Neural progenitor cell (in vitro differentiated cells): ENCODE results near the gene TSPAN3. TPM values are rescaled to one million over a fixed set of nuclear protein-coding genes. Genes with fewer than 3 reads are reported as not detected.

ENCODE experiments used
- DNase-seq: peaks from one replicate; pipeline ENCODE4 v3.0.0-alpha.2; 2016; ENCODE audit warnings: low spot score
- H2AFZ ChIP-seq: fragments of 200-600 bp; sonication (generic); replicated peaks from 2 replicates; pipeline ENCODE4 v1.6.1; 2016; ENCODE audit warnings: antibody characterized with exemption
- H3F3A ChIP-seq: fragments of 200-600 bp; sonication (generic); 2 replicates; pipeline ENCODE4 v1.6.1; 2016; ENCODE audit warnings: antibody characterized with exemption, low read depth
- H3K27ac ChIP-seq: fragments of 200-600 bp; sonication (generic); 2 replicates; pipeline ENCODE4 v1.5.1; 2016; ENCODE audit warnings: mild to moderate bottlenecking
- H3K27me3 ChIP-seq: fragments of 200-600 bp; sonication (generic); 2 replicates; pipeline ENCODE4 v1.6.1; 2016; ENCODE audit warnings: mild to moderate bottlenecking, moderate library complexity
- H3K36me3 ChIP-seq: fragments of 200-600 bp; sonication (generic); 2 replicates; pipeline ENCODE4 v1.5.1; 2016
- H3K4me1 ChIP-seq: fragments of 200-600 bp; sonication (generic); 2 replicates; pipeline ENCODE4 v1.6.1; 2016; ENCODE audit warnings: mixed run types
- H3K4me2 ChIP-seq: fragments of 200-600 bp; sonication (generic); 2 replicates; pipeline ENCODE4 v1.6.1; 2016
- H3K4me3 ChIP-seq: fragments of 200-600 bp; sonication (generic); 2 replicates; pipeline ENCODE4 v1.5.1; 2016
- H3K79me2 ChIP-seq: fragments of 200-600 bp; sonication (generic); 2 replicates; pipeline ENCODE4 v1.6.1; 2016; ENCODE audit warnings: low read depth
- H3K9ac ChIP-seq: fragments of 200-600 bp; sonication (generic); 2 replicates; pipeline ENCODE4 v1.6.1; 2016
- H3K9me3 ChIP-seq: fragments of 200-600 bp; sonication (generic); 2 replicates; pipeline ENCODE4 v1.5.1; 2016; ENCODE audit warnings: low read depth
- H4K20me1 ChIP-seq: fragments of 200-600 bp; sonication (generic); 2 replicates; pipeline ENCODE4 v1.6.1; 2016; ENCODE audit warnings: low read depth
- H3K27ac Mint-ChIP-seq: 3 replicates; pipeline ENCODE4 v1.8.0; 2021; ENCODE audit warnings: mixed read lengths
- H3K27me3 Mint-ChIP-seq: 2 replicates; pipeline ENCODE4 v1.8.0; 2022; ENCODE audit warnings: low read depth, mild to moderate bottlenecking, inconsistent platforms, moderate library complexity, mixed read lengths; ENCODE audit not compliant: insufficient read depth
- H3K36me3 Mint-ChIP-seq: 3 replicates; pipeline ENCODE4 v1.8.0; 2021; ENCODE audit warnings: mixed read lengths
- H3K4me1 Mint-ChIP-seq: 3 replicates; pipeline ENCODE4 v1.8.0; 2021; ENCODE audit warnings: mixed read lengths
- H3K4me3 Mint-ChIP-seq: 3 replicates; pipeline ENCODE4 v1.8.0; 2021; ENCODE audit warnings: mild to moderate bottlenecking, moderate library complexity, mixed read lengths
- H3K9me3 Mint-ChIP-seq: 3 replicates; pipeline ENCODE4 v1.8.0; 2020; ENCODE audit warnings: mixed read lengths
- EZH2 ChIP-seq: fragments of 200-600 bp; sonication (generic); IDR thresholded peaks from 2 replicates; pipeline ENCODE4 v1.6.1; 2017; ENCODE audit warnings: antibody characterized with exemption, mild to moderate bottlenecking, moderate library complexity
- EZH2phosphoT487 ChIP-seq: fragments of 200-600 bp; sonication (generic); IDR thresholded peaks from 2 replicates; pipeline ENCODE4 v1.6.1; 2017; ENCODE audit warnings: antibody characterized with exemption
- total RNA-seq: library from RNA; depleted of rRNA; stranded (reverse); fragments of >200 nt; gene quantifications from 2 replicates; pipeline ENCODE4 v1.2.3, GENCODE V29; 2015; ENCODE audit warnings: low replicate concordance
- TF ChIP-seq, protein P1 (sequence below): fragments of 200-600 bp; sonication (generic); IDR thresholded peaks from 2 replicates; pipeline ENCODE4 v1.5.1; 2017; ENCODE audit warnings: antibody characterized with exemption, mild to moderate bottlenecking

Gene TSPAN3
- total RNA-seq, 1 donor from 2014 or later = 474 TPM

DNA sequence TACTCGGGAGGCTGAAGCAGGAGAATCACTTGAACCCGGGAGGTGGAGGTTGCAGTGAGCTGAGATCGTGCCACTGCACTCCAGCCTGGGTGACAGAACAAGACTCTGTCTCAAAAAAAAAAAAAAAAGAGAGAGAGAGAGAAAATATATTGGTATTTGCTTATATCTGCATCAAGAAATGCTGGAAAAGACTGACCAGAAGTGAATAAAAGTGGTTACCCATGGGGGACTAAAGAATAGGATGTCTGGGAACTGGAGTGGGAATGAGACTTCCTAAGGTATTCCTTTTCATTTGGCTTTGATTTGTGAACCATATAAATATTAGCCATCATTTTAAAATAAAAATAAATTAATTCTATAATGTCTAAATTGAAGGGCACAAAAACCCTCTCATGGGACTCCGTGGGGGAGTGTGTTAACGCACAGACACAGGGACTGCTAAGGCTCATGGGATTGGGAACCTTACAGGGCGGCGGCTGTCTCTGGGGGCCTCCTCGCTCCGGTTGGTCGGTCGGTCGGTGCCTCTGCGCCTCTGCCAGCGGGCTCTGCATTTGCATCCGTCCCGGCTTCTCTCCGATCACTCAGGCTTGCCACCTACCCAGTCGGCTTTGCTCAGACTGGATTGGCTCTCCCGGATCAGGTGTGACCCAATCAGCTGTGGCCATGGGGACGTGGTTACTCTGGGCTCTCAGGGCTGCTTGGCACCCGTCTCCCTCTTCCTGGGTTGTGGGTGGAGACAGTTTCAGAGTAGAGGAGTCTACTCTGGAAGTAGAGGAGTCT, 12.7 kb upstream of the TSPAN3 start:
- peak; percentile 84 for DNase-seq
- no peaks in the 10 kb centered on the region for H3K27me3 ChIP-seq
- H3K9me3 ChIP-seq = no peaks in the 10 kb centered on the region
- H3K79me2 ChIP-seq = no peaks in the 10 kb centered on the region
- Mint-ChIP-seq H3K27me3 (peaks cover 9% of the 10 kb centered on the region), H3K36me3 (no peaks in the 10 kb centered on the region), H3K4me1 (peaks cover 7% of the 10 kb centered on the region), H3K27ac (no peak overlapping the region), H3K4me3 (peak overlapping the region; percentile 2), H3K9me3 (no peaks in the 10 kb centered on the region)
- H3F3A ChIP-seq = peaks cover 9% of the 10 kb centered on the region
- peak overlapping the region; percentile 12 for H3K4me3 ChIP-seq
- no peak overlapping the region for H3K9ac ChIP-seq
- no peak overlapping the region for H3K27ac ChIP-seq
- H2AFZ ChIP-seq = peak overlapping the region; percentile 35
- TF ChIP-seq, protein P1, sequence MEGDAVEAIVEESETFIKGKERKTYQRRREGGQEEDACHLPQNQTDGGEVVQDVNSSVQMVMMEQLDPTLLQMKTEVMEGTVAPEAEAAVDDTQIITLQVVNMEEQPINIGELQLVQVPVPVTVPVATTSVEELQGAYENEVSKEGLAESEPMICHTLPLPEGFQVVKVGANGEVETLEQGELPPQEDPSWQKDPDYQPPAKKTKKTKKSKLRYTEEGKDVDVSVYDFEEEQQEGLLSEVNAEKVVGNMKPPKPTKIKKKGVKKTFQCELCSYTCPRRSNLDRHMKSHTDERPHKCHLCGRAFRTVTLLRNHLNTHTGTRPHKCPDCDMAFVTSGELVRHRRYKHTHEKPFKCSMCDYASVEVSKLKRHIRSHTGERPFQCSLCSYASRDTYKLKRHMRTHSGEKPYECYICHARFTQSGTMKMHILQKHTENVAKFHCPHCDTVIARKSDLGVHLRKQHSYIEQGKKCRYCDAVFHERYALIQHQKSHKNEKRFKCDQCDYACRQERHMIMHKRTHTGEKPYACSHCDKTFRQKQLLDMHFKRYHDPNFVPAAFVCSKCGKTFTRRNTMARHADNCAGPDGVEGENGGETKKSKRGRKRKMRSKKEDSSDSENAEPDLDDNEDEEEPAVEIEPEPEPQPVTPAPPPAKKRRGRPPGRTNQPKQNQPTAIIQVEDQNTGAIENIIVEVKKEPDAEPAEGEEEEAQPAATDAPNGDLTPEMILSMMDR = no peak
- TF ChIP-seq EZH2 = no peak
- no peak for TF ChIP-seq EZH2phosphoT487
- H3K4me1 ChIP-seq = peaks cover 3% of the 10 kb centered on the region
- H4K20me1 ChIP-seq = no peaks in the 10 kb centered on the region
- no peaks in the 10 kb centered on the region for H3K36me3 ChIP-seq
- H3K4me2 ChIP-seq = peak overlapping the region; percentile 60

DNA sequence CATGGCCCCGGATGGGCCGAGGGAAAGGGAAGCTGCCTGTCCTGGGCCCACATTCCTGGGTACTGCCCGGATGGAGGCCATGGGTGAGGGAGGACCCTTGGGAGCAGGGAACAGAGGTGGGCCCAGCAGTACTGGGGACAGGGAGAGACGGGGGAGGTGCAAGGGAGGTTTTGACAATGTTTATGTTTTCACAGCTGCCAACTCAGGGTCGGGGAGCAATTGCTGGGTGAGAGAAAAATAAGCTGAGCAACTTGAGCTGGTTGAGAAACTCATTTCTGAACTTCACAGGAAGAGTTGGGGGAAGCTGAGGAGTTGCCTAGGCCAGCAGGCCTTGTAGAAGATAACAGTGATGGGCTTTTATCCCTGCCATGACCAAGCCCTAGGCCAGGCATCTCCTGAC, 11.1 kb upstream of the TSPAN3 start:
- DNase-seq = no peak
- Histone ChIP-seq H3K79me2 (no peaks in the 10 kb centered on the region), H3K4me2 (no peak overlapping the region), H2AFZ (no peak overlapping the region), H3K9ac (no peak overlapping the region), H3K4me3 (no peak overlapping the region), H3K27me3 (no peaks in the 10 kb centered on the region), H3F3A (peaks cover 13% of the 10 kb centered on the region), H3K9me3 (no peaks in the 10 kb centered on the region), H3K27ac (no peak overlapping the region), H3K4me1 (peaks cover 3% of the 10 kb centered on the region), H4K20me1 (no peaks in the 10 kb centered on the region), H3K36me3 (no peaks in the 10 kb centered on the region)
- H3K4me3 Mint-ChIP-seq = no peak overlapping the region
- TF ChIP-seq EZH2 (no peak), EZH2phosphoT487 (no peak)
- TF ChIP-seq, protein P1 = no peak
- H3K9me3 Mint-ChIP-seq = no peaks in the 10 kb centered on the region
- peaks cover 7% of the 10 kb centered on the region for H3K4me1 Mint-ChIP-seq
- no peaks in the 10 kb centered on the region for H3K36me3 Mint-ChIP-seq
- peaks cover 7% of the 10 kb centered on the region for H3K27me3 Mint-ChIP-seq
- no peak overlapping the region for H3K27ac Mint-ChIP-seq

DNA sequence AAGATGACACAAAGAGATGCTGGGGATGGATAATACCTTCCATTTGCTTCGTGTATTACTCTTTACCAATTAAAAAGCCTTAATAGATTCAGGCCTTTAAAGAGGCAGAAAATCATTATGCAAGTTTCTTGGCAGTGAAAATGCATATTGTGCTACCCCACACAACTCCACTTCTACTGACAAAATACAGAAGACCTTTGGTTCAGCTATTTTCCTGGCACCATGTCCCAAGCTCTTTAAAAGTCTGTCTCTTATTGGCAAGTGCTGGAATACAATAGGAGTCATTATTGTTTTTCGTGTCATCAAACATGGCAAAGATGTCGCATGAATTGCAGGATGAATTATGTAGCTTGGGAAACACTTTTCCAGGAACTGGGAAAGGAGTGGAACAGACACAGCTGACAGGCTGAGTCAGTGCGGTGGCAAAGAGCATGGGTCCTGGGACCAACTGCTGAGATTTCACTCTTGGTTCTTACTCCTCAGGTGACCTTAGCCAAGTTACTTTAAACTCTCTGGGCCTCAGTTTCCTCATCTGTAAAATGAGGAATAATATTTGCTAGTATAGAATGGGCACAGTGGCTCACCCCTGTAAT, 5.5 kb upstream of the TSPAN3 start:
- H3K27ac Mint-ChIP-seq = no peak overlapping the region
- H3K4me2 ChIP-seq = no peak overlapping the region
- no peaks in the 10 kb centered on the region for H3K27me3 Mint-ChIP-seq
- no peak for DNase-seq
- no peaks in the 10 kb centered on the region for H4K20me1 ChIP-seq
- peaks cover 8% of the 10 kb centered on the region for H3F3A ChIP-seq
- TF ChIP-seq EZH2phosphoT487 = no peak
- TF ChIP-seq, protein P1 = no peak
- no peaks in the 10 kb centered on the region for H3K27me3 ChIP-seq
- no peaks in the 10 kb centered on the region for H3K36me3 Mint-ChIP-seq
- H3K9me3 ChIP-seq = no peaks in the 10 kb centered on the region
- no peak overlapping the region for H2AFZ ChIP-seq
- no peaks in the 10 kb centered on the region for H3K36me3 ChIP-seq
- H3K9me3 Mint-ChIP-seq = no peaks in the 10 kb centered on the region
- no peak overlapping the region for H3K27ac ChIP-seq
- H3K4me3 ChIP-seq = no peak overlapping the region
- peaks cover 2% of the 10 kb centered on the region for H3K4me1 Mint-ChIP-seq
- H3K4me3 Mint-ChIP-seq = no peak overlapping the region
- no peaks in the 10 kb centered on the region for H3K79me2 ChIP-seq
- no peak overlapping the region for H3K9ac ChIP-seq
- H3K4me1 ChIP-seq = peaks cover under 1% of the 10 kb centered on the region
